HT-29 (cell line): ENCODE results near the gene PSME2. TPM values are rescaled to one million over a fixed set of nuclear protein-coding genes. Genes with fewer than 3 reads are reported as not detected.

Source experiments
- DNase-seq: peaks from one replicate; pipeline ENCODE4 v3.0.0-alpha.2; 2015; ENCODE audit warnings: low spot score
- total RNA-seq: library from RNA; depleted of rRNA; stranded (reverse); fragments of >200 nt; shearing (Covaris generic); gene quantifications from 2 replicates; pipeline ENCODE4 v1.2.3, GENCODE V29; 2014

Gene PSME2
- total RNA-seq, 1 experiment from 2014 or later = 210 TPM

- DNase-seq = peak; percentile 82
Measured at GRCh38 chr14:24135834-24136683, 10.4 kb downstream of the PSME2 start, which contains the start of gene PSME1. TSS of gene PSME1 (plus strand) at chr14:24136194. CDS start at chr14:24136263, 69 bp downstream.

DNA sequence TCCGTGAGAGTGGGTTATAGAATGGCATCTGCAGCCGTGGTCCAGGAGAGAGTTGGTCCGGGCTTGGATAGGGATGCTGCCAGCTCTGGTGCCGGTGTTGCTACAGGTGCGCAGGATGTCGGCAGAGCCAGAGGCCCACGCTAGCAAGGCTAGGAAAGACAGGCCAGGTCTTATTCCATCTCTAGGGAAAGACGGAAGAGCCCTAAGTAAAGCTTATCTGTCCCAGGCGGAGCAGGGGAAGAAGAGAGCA is 10.9 kb downstream of the PSME2 start:
- DNase-seq = no peak

DNA sequence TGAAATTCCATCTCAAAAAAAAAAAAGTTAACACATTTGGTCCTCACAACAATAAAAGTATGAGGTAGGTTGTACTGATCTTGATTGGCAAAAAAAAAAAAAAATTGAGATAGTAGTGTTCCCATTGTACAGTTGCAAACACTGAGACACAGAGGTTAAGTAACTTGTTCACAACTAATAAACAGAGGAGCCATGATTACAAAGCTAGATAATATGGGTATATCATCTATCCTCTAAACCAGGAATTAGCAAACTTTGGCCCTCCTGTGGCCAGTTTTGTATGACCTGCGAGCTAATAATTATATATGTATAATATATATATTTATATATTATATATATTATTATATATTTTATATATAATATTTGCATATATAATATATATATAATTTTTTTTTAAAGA is 12.7 kb downstream of the PSME2 start:
- no peak for DNase-seq

DNA sequence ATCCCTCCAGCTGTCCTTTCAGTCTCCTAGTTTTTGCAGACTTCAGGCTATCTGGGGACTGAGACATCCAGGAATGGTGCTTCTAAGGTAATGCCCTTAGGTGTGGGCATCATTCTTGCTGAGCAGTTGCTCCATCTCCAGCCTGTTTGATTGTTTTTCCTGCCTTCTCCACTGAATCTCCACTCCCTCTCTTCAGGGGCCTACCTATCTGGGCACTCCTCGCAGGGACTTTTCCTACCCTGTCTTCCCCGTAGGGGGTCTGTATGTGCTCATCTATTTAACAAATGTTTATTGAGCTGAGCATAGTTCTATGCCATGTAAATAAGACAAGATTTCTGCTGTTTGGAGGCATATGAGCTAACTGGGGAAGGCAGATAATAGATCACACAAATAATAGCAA is 13.4 kb downstream of the PSME2 start:
- DNase-seq = no peak

- DNase-seq = no peak
Measured at GRCh38 chr14:24132061-24132685, 14.2 kb downstream of the PSME2 start.

- no peak for DNase-seq
Measured at GRCh38 chr14:24131549-24131966, 14.9 kb downstream of the PSME2 start.

GRCh38 chr14:24130717-24131548 is 15.5 kb downstream of the PSME2 start:
- DNase-seq = no peak

DNA sequence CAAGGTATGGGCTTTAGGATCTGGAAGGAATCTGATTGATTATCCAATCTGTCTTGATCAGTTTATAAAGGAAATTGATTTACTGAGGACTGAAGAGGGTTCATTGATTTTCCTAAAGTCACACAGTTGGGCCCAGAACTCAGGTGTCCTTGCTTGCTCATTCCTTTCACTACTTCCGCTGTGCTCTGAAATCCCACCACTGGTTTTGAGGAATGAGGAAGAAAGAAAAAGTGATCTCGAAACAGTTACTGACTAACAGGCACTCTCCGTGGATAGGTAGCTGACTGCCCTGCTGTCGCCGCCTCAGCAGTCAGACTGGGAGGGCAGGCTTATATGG is 16.1 kb downstream of the PSME2 start, which contains the start of gene FITM1:
Gene FITM1 (plus strand): TSS at position 280 of the 337 bp plus-strand sequence. CDS start 905 bp downstream, outside the sequence.
- DNase-seq = no peak

DNA sequence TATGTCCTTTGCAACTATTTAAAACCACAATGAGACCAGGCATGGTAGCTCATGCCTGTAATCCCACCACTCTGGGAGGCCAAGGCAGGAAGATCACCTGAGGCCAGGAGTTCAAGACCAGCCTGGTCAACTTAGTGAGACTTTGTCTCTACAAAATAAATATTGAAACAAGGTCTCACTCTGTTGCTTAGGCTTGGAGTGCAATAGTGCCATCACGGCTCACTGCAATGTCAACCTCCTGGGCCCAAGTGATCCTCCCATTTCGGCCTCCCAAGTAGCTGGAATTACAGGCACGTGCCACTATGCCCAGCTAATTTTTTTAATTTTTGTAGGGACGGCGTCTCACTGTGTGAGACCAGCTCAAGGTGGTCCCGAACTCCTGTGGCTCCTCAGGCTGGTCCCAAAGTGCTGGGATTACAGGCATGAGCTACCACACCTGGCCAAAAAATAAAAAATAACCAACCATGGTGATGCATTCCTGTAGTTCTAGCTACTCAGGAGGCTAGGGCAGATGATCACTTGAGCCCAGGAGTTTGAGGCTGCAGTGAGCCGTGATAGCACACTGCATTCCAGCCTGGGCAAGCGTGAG is 16.9 kb downstream of the PSME2 start:
- DNase-seq = no peak

DNA sequence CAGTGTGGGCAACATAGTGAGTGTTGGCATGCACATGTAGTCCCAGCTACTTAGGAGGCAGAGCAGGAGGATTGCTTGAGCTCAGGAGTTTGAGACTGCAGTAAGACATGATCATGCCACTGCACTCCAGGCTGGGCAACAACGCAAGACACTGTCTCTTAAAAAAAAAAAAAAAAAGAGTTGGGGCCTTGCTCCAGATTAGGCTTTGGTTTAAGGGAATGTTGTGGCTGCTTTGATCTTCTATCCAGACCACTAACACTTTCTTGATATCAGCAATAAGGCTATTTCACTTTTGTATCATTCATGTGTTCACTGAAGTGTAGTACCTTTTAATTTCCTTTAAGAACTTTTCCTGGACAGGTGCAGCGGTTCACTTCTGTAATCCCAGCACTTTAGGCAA is 18.7 kb downstream of the PSME2 start:
- DNase-seq = no peak

GRCh38 chr14:24126939-24127338 is 19.5 kb downstream of the PSME2 start:
- no peak for DNase-seq

GRCh38 chr14:24123424-24124417 is 22.7 kb downstream of the PSME2 start:
- DNase-seq = no peak

- DNase-seq = no peak
Measured at GRCh38 chr14:24122898-24123297, 23.5 kb downstream of the PSME2 start.

DNA sequence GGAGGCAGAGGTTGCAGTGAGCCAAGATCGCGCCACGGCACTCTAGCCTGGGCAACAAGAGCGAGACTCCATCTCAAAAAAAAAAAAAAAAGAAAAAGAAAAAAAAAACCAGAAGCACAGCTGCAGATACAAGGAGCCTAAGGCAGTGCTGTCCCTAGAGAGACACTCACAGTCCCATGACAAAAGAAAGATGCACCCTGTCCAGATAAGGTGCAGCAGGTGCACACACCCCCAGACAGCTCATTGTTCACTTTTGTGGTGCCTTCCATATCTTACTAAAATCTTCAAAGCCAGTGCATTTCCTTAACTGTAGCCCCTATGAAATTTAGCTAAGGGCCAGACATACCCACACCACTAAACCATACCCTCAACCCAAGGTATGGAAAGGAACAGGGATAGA is 24.0 kb downstream of the PSME2 start:
- DNase-seq = no peak

DNA sequence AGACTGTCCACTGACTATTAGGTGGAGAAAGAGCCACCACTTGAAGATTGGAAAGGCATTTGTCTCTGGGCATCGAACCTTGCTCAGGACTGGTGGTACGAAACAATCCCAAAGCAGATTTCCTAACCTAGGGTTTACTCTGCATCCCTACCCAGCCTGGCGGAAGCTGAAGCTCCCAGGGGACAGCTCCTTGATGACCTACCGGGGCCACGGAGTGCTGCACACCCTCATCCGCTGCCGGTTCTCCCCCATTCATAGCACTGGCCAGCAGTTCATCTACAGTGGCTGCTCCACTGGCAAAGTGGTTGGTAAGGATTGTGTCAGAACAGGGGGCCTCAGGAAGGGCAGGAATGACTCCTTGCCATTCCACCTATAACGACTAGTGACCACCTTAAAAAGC is 25.2 kb downstream of the PSME2 start:
- no peak for DNase-seq

DNA sequence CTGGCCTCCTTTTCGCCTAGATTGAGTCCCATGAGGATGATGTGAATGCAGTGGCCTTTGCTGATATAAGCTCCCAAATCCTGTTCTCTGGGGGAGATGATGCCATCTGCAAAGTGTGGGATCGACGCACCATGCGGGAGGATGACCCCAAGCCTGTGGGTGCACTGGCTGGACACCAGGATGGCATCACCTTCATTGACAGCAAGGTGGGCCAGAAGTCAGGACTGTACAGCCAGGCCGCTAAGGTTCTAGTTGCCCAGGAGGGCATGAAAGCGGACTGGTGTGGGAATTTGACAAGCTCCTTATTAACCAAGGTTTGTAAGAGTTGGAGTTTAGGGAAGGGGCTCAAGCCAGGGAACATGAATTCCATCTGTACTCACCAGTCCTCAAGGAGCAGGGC is 26.7 kb downstream of the PSME2 start:
- no peak for DNase-seq

- no peak for DNase-seq
Measured at GRCh38 chr14:24117179-24117578, 29.2 kb downstream of the PSME2 start.

DNA sequence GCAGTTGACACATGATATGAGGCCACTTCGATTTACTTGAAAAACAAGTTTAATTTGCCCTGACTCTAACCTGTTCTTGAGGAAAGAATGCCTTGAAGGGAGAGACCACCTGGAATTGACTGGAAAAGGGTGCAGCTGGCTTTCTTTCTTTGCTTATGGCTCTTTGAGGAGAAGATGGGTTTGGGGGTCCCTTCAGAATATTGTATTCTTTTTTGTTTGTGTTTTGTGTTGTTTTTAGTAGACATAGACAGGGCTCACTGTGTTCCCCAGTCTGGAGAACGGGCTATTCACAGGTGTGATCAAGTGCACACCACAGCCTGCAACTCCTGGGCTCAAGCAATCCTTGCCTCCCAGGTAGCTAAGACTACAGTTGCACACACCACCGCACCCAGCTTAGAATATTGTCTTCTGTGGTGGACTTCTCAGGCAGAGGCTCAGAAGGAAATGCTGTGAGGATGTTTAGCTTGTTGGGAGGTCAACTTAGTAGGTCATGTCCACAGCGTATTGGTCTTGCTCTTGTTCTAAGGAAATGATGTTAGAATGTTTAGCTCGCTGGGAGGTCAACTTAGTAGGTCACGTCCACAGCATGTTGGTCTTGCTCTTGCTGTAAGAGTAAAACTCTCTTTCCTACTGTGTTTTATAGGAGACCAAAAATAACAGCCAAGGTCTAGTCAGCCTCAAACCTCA is 30.1 kb downstream of the PSME2 start:
- DNase-seq = no peak

DNA sequence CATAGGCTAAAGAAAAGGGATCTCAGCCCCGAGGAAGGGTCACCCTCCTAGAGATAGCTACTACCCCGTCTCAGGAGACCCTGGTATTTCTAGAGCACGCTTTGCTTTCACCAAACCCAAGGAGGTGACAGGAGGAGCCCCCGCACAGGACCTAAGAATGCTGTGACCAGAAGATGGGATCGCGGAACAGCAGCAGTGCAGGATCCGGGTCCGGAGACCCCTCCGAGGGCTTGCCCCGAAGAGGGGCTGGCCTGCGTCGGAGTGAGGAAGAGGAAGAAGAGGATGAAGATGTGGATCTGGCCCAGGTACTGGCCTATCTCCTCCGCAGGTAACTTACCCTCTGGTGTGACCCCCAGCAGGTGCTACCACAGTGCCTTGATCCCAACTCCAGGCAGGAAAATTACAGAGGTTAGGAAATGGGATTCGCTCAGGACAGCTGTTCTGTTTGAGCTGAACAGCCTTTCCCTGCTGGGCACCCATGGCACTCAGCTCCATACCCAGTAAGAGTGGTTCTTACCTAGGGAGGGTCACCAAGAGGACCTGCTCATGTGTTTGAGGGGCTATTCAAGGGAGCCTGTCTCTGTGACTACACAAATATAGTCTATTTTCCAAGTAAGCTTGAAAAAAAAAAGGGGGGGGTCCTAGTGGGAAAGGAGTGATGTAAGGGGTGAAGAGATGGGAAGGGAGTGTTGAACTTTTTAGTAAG is 30.8 kb downstream of the PSME2 start:
- no peak for DNase-seq
